HG02759 (cell line): Measurements from ENCODE around the gene TM7SF3.
"Not testable (repeated sequence)": the region's sequence is repeated elsewhere in the genome, so short reads cannot be mapped to it uniquely, and the experiment has no call there.

Experiments
- ATAC-seq: cut with Tn5 transposase; IDR thresholded peaks from one replicate; pipeline ENCODE4 v1.9.1; 2021; ENCODE audit warnings: mild to moderate bottlenecking, moderate library complexity; ENCODE audit not compliant: unreplicated experiment

The TM7SF3 gene

GRCh38 chr12:26987634-26988424 is 26.4 kb downstream of the TM7SF3 start:
- ATAC-seq, result no peak

GRCh38 chr12:26982866-26983265 is 31.3 kb downstream of the TM7SF3 start:
- ATAC-seq, result no peak

DNA sequence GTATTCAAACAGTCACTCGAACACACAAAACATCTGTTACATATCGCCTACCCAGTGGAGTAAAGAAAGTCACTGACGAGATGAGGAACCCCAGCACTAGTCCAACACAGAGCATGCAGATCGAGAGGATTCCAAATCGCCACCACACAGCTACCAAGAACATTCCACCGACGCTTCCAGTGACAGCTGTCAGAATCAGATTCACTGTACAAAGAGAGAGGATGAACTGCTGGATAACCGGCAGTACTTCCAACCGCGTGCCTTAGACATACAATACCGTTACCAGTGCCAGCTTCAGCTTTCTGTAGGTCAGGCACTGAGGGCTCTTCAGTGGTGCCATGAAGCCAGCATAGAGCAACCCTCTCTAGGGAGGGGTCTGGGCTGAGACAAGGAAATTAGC is 34.5 kb downstream of the TM7SF3 start:
- ATAC-seq, result no peak

- ATAC-seq, result no peak
Measured at GRCh38 chr12:26978801-26979200, 35.4 kb downstream of the TM7SF3 start.

DNA sequence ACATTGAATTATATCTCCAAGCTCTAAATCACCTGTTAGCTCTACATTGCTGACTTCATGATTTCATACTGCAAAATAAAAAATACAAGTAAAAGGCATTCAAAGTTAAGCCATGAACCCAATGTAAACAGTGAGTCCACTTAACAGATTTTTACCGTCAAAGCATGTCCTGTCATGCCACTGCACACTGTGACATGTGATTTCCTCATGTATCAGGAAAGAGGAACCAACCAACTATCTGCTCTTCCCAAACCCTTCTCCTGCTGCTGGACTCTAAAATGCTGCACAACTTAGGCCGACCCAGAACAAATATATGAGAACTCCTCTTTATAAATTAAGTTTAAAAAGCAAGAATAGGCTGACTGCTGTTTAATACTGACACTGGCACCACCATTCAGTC is 37.5 kb downstream of the TM7SF3 start:
- no peak for ATAC-seq

DNA sequence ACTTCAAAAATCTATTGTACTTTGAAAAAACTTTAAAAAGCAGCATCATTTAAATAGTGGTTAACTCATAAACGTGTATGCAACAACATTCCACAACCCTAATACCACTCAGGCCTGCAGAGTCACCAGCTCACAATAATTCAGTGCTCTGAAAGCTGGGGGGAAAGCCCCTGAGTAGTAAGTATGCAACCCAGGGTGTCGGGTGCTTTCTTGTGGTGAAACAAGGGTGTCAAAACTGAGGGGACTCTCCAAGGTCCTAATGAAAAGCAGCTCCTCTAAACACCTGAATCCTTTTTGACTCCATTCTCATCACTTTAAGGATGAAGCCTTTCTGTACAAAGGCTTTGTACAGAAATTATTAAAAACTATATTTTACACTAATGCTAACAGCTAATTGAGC is 42.2 kb downstream of the TM7SF3 start:
- ATAC-seq, result peak; percentile 99

GRCh38 chr12:26970136-26970535 is 44.0 kb downstream of the TM7SF3 start:
- no peak for ATAC-seq

DNA sequence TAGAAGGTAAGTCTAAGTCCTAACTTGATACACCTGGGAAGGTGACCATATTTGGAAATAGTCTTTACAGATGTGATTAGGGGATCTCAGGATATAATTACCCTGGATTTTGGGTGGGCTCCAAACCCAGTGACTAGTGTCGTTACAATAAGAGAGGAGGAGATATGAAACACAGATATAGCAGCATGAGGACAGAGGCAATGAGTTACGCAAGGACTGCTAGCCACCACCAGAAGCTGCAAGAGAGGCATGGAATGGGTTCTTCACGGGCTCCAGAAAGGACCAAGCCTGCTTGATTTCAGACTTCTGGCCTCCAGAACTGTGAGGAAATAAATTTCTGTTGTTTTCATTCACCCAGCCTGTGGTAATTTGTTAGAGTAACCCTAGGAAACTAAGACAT is 47.3 kb downstream of the TM7SF3 start:
- no peak for ATAC-seq

DNA sequence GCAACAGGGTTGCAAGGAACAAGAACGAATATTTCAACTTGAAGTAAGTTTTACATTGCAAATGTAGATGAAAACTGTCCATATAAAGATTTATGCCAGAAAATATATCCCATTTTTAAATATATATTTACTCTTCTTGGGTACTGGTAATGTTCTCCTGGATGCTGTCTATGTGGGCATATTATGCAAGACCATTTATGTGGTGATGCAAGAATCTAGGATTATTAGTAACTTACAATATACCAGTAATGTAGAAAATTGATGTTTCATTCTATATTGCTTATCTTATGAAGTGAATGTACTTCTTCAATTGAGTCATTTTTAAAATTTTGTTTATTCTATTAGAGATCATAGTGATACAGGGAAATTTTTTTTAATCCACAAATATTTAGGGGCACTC is 50.8 kb downstream of the TM7SF3 start:
- no peak for ATAC-seq

DNA sequence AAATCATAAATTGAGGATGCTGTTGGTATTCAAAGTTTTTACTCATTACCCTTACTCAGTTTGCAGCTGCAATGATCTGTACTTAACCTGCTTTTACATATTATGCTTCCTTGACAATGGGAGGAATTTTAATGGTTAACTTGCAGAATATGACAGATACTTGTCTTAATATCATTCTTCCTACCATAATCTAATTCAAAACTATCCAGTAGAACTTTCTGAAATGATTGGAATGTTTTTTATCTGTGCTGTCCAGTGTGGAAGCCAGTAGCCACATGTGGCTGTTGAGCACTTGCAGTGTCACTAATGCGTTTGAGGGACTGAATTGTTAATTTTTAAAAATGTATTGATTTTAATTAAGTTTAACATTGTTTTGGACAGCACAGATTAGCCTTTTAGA is 52.4 kb downstream of the TM7SF3 start:
- ATAC-seq, result no peak

DNA sequence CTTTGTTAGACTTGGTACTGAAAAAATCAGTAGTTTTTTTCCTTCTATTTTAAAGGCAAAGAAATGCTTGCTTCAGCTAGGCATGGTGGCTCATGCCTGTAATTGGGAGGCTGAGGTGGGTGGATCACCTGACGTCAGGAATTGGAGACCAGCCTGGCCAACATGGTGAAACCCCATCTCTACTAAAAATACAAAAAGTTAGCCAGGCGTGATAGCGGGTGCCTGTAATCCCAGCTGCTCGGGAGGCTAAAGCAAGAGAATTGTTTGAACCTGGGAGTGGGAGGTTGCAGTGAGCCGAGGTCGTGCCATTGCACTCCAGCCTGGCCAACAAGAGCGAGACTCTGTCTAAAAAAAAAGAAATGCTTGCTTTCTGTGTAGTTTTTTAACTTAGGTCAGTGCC is 52.8 kb downstream of the TM7SF3 start:
- ATAC-seq, result not testable (repeated sequence)

GRCh38 chr12:26954027-26954426 is 60.2 kb downstream of the TM7SF3 start:
- no peak for ATAC-seq

GRCh38 chr12:26953447-26953846 is 60.7 kb downstream of the TM7SF3 start:
- no peak for ATAC-seq

GRCh38 chr12:26948309-26948708 is 65.9 kb downstream of the TM7SF3 start:
- ATAC-seq, result no peak

DNA sequence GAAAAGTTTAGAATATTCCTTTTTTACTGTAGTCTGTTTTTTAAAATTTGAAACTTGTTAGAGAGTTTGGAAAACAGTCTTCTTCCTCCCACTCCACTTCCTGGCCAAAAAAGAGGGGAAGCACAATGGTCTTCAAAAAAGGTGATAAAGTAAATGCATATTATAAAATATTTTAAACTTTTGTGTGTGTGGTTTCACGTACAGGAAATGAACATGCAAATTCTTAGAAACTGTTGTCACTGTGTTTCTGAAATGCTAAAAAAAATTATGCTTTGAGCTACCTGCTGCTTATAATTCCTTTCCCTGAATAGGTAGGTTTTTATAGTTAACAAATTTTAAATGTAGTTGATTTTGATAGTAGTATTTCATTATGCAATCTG is 73.0 kb downstream of the TM7SF3 start:
- ATAC-seq, result no peak

GRCh38 chr12:26940516-26941214 is 73.5 kb downstream of the TM7SF3 start:
- no peak for ATAC-seq

DNA sequence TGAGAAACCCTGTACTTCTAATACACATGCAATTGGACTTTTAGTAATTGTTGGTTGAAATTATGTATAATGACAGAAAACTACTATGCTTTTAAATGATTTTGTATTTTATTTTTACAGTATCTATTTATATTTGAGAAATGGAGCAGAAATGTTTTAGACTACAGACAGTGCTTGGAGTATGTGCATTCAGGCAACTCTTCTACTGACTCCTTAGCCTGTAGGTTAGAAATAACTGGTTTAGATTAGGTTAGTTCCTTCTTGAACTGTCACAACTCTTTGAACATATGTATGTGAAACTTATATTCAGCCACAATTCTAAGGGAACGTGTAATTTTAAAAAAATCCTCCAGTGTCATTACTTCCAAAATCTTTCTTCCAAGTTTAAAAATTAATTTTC is 74.2 kb downstream of the TM7SF3 start:
- no peak for ATAC-seq

- ATAC-seq, result no peak
Measured at GRCh38 chr12:26939192-26939832, 74.9 kb downstream of the TM7SF3 start.

- peak; percentile 18 for ATAC-seq
Measured at GRCh38 chr12:26938701-26939062, 75.5 kb downstream of the TM7SF3 start.

DNA sequence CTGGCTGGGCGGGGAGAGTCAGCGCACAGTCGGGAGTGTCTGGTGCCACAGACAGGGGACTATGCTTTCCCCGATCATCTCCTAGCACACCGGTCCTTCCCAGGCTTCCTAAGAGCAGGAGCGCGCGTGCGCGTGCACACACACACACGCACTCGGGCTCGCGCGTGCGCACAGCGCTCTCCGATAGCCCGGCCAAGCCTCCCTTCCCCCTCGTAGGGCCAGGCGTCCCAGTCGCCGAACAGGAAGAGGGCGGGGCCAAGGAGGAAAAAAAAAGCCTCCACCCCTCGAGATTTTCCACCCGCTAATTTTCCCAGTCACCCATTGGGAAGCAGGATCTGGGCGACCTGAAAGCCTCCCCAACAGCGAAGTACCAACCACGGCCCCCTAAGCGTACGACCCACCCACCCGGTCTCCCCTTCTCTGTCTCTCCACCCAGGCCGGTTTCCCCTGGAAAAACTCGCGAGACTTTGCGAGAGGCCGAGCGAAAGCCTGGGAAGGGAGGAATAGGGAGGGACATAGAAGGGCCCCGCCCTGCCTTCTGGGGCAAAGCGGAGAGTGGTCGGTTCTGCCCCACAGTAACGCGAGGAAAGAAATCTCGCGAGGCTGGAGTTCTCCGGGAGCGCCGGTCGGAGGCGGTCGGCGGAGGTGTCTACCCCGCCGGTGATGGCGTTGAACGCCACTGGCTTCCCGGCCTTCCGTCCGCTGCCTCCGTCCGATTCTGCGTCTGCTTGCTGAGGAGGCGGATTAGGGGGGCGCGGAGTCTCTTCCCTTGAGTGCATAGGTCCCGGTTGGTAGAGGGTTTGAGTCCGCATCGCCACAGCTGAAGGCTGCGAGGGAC is 76.1 kb downstream of the TM7SF3 start, which contains the start of the genes FGFR1OP2 and INTS13:
TSS of gene FGFR1OP2 (plus strand) at position 608 of the 838 bp plus-strand sequence. CDS start 15,689 bp downstream, outside the sequence.
TSS of gene INTS13 (minus strand) at position 119 of the 838 bp plus-strand sequence. CDS start 1,178 bp downstream, outside the sequence.
- peak; percentile 87 for ATAC-seq

DNA sequence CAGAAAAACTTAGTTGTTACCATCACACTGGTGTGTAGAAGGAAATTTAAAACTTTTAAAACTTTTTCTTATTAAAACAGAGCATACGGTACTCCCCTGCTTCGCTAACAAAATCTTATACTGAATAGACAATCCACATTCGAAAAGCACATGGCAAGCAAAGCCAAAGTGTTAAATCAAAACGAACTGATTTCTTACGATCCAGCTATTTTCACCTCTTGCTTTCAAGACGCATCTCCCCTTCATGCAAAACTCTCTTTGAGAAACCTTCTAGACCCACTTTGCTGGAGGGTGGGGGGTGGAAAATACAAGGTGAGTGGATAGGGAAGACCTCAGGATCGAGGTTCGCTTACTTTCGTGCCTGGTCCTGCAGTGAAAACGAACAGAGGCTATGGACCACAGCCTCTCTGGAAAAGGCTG is 76.7 kb downstream of the TM7SF3 start:
- ATAC-seq, result no peak
